GM19468 (cell line): ENCODE data around the gene CDH13.

Experiments used
- ATAC-seq: cut with Tn5 transposase; IDR thresholded peaks from one replicate; pipeline ENCODE4 v1.9.1; 2021; ENCODE audit warnings: mild to moderate bottlenecking, moderate library complexity, moderate number of reproducible peaks; ENCODE audit not compliant: unreplicated experiment; ENCODE audit errors: extremely low read depth

The CDH13 gene

GRCh38 chr16:83785455-83785854 is 1158.7 kb downstream of the CDH13 start:
- no peak for ATAC-seq

GRCh38 chr16:83789642-83790401 is 1163.1 kb downstream of the CDH13 start:
- no peak for ATAC-seq

GRCh38 chr16:83791916-83792315 is 1165.1 kb downstream of the CDH13 start:
- ATAC-seq, result no peak

GRCh38 chr16:83792391-83792790 is 1165.6 kb downstream of the CDH13 start:
- ATAC-seq, result no peak

- no peak for ATAC-seq
Observed at GRCh38 chr16:83793179-83793578, 1166.4 kb downstream of the CDH13 start.

GRCh38 chr16:83794860-83795554 is 1168.2 kb downstream of the CDH13 start:
- ATAC-seq, result no peak

- ATAC-seq, result no peak
Observed at GRCh38 chr16:83797013-83797412, 1170.2 kb downstream of the CDH13 start.

- no peak for ATAC-seq
Observed at GRCh38 chr16:83799336-83799735, 1172.6 kb downstream of the CDH13 start.

GRCh38 chr16:83802135-83802534 is 1175.4 kb downstream of the CDH13 start:
- peak; percentile 59 for ATAC-seq

- ATAC-seq, result no peak
Observed at GRCh38 chr16:83802554-83803205, 1175.9 kb downstream of the CDH13 start.

GRCh38 chr16:83803811-83804210 is 1177.0 kb downstream of the CDH13 start:
- no peak for ATAC-seq

- ATAC-seq, result no peak
Observed at GRCh38 chr16:83804366-83804765, 1177.6 kb downstream of the CDH13 start.

- ATAC-seq, result no peak
Observed at GRCh38 chr16:83806036-83806435, 1179.3 kb downstream of the CDH13 start.

GRCh38 chr16:83806731-83807130 is 1180.0 kb downstream of the CDH13 start:
- no peak for ATAC-seq

GRCh38 chr16:83807327-83807709 is 1180.5 kb downstream of the CDH13 start:
- no peak for ATAC-seq

- ATAC-seq, result peak; percentile 94
Observed at GRCh38 chr16:83807710-83808572, 1181.2 kb downstream of the CDH13 start, which contains the start of gene HSBP1. HSBP1 (plus strand) TSS chr16:83807978; CDS start chr16:83808077, 99 bp downstream.

- no peak for ATAC-seq
Observed at GRCh38 chr16:83808573-83809014, 1181.8 kb downstream of the CDH13 start.

- no peak for ATAC-seq
Observed at GRCh38 chr16:83809092-83809491, 1182.3 kb downstream of the CDH13 start.

GRCh38 chr16:83810901-83811300 is 1184.1 kb downstream of the CDH13 start:
- no peak for ATAC-seq
